Inflammatory macrophage treated with lipopolysaccharide for 1 hour (primary cell): ENCODE results near the gene ENPP6.
A peak's percentile ranks its signal among the peaks of the same experiment; 100 is the strongest.

ENCODE experiments used
- DNase-seq, 2 donors: peaks; one replicate each; pipeline ENCODE4 v3.0.0-alpha.2; 2020 to 2022

The ENPP6 gene

GRCh38 chr4:184102488-184102887, 115.2 kb downstream of the ENPP6 start:
- DNase-seq: no peak

GRCh38 chr4:184101711-184102110, 116.0 kb downstream of the ENPP6 start:
- no peak for DNase-seq

- DNase-seq: no peak
Observed at GRCh38 chr4:184100297-184100885, 117.3 kb downstream of the ENPP6 start.

- DNase-seq: no peak
Observed at GRCh38 chr4:184099535-184099966, 118.1 kb downstream of the ENPP6 start.

GRCh38 chr4:184099000-184099399, 118.7 kb downstream of the ENPP6 start:
- no peak for DNase-seq

- no peak for DNase-seq
Observed at GRCh38 chr4:184097815-184098214, 119.9 kb downstream of the ENPP6 start.

GRCh38 chr4:184097241-184097605, 120.5 kb downstream of the ENPP6 start:
- peak; percentile 29 to 47 for DNase-seq

GRCh38 chr4:184096561-184097240, 121.0 kb downstream of the ENPP6 start:
- no peak for DNase-seq

GRCh38 chr4:184094532-184095159, 123.0 kb downstream of the ENPP6 start:
- DNase-seq: no peak

- no peak for DNase-seq
Observed at GRCh38 chr4:184091986-184092385, 125.7 kb downstream of the ENPP6 start.

- no peak for DNase-seq
Observed at GRCh38 chr4:184090571-184090970, 127.1 kb downstream of the ENPP6 start.

- DNase-seq: no peak
Observed at GRCh38 chr4:184080674-184081073, 137.0 kb downstream of the ENPP6 start.

- DNase-seq: no peak
Observed at GRCh38 chr4:184074677-184075388, 142.8 kb downstream of the ENPP6 start.

- no peak for DNase-seq
Observed at GRCh38 chr4:184067931-184068554, 149.6 kb downstream of the ENPP6 start.

GRCh38 chr4:184066584-184067300, 150.9 kb downstream of the ENPP6 start:
- DNase-seq: peak in 1 of 2 donors; percentile 61

GRCh38 chr4:184064877-184065276, 152.8 kb downstream of the ENPP6 start:
- DNase-seq: no peak

GRCh38 chr4:184062769-184063168, 154.9 kb downstream of the ENPP6 start:
- DNase-seq: no peak

GRCh38 chr4:184061582-184061981, 156.1 kb downstream of the ENPP6 start:
- no peak for DNase-seq

- no peak for DNase-seq
Observed at GRCh38 chr4:184059099-184059498, 158.6 kb downstream of the ENPP6 start.

- no peak for DNase-seq
Observed at GRCh38 chr4:184058026-184058425, 159.6 kb downstream of the ENPP6 start.

GRCh38 chr4:184056877-184057276, 160.8 kb downstream of the ENPP6 start:
- DNase-seq: no peak

- DNase-seq: no peak
Observed at GRCh38 chr4:184053434-184053833, 164.2 kb downstream of the ENPP6 start.

GRCh38 chr4:184052616-184053015, 165.1 kb downstream of the ENPP6 start:
- no peak for DNase-seq
